Effector CD8-positive, alpha-beta T cell (primary cell): ENCODE results near the gene CCDC71.
A peak's percentile ranks its signal among the peaks of the same experiment; 100 is the strongest.

ENCODE experiments used
- DNase-seq: peaks from one replicate; lab custom pipeline; 2025; lab: John Stamatoyannopoulos, UW

The CCDC71 gene

GRCh38 chr3:49131576-49131975 lies 34.6 kb downstream of the CCDC71 start:
- DNase-seq = no peak

- DNase-seq = no peak
Measured at GRCh38 chr3:49131040-49131439, 35.1 kb downstream of the CCDC71 start.

- no peak for DNase-seq
Measured at GRCh38 chr3:49124991-49125670, 41.0 kb downstream of the CCDC71 start.

- no peak for DNase-seq
Measured at GRCh38 chr3:49124203-49124602, 41.9 kb downstream of the CCDC71 start.

GRCh38 chr3:49123687-49124086 lies 42.4 kb downstream of the CCDC71 start:
- DNase-seq = no peak

GRCh38 chr3:49122886-49123545 lies 43.1 kb downstream of the CCDC71 start:
- DNase-seq = no peak

- no peak for DNase-seq
Measured at GRCh38 chr3:49122451-49122850, 43.7 kb downstream of the CCDC71 start.

- DNase-seq = no peak
Measured at GRCh38 chr3:49122022-49122421, 44.1 kb downstream of the CCDC71 start.

- DNase-seq = no peak
Measured at GRCh38 chr3:49121132-49121736, 44.9 kb downstream of the CCDC71 start.

GRCh38 chr3:49120438-49121131 lies 45.5 kb downstream of the CCDC71 start, which contains the start of gene USP19:
Gene USP19, minus strand, starts transcription at chr3:49120823. Its CDS starts 1,678 bp downstream, at chr3:49119145.
- peak; percentile 89 for DNase-seq

- DNase-seq = no peak
Measured at GRCh38 chr3:49120096-49120437, 46.1 kb downstream of the CCDC71 start.

GRCh38 chr3:49119439-49119838 lies 46.7 kb downstream of the CCDC71 start:
- DNase-seq = no peak

GRCh38 chr3:49119036-49119435 lies 47.1 kb downstream of the CCDC71 start:
- DNase-seq = no peak
